Neural progenitor cell (in vitro differentiated cells): Measurements from ENCODE around the gene POLN. TPM values are rescaled to one million over a fixed set of nuclear protein-coding genes. Genes with fewer than 3 reads are reported as not detected.

Source experiments
- DNase-seq: peaks from one replicate; pipeline ENCODE4 v3.0.0-alpha.2; 2016; ENCODE audit warnings: low spot score
- H2AFZ ChIP-seq: fragments of 200-600 bp; sonication (generic); replicated peaks from 2 replicates; pipeline ENCODE4 v1.6.1; 2016; ENCODE audit warnings: antibody characterized with exemption
- H3F3A ChIP-seq: fragments of 200-600 bp; sonication (generic); 2 replicates; pipeline ENCODE4 v1.6.1; 2016; ENCODE audit warnings: antibody characterized with exemption, low read depth
- H3K27ac ChIP-seq: fragments of 200-600 bp; sonication (generic); 2 replicates; pipeline ENCODE4 v1.5.1; 2016; ENCODE audit warnings: mild to moderate bottlenecking
- H3K27me3 ChIP-seq: fragments of 200-600 bp; sonication (generic); 2 replicates; pipeline ENCODE4 v1.6.1; 2016; ENCODE audit warnings: mild to moderate bottlenecking, moderate library complexity
- H3K36me3 ChIP-seq: fragments of 200-600 bp; sonication (generic); 2 replicates; pipeline ENCODE4 v1.5.1; 2016
- H3K4me1 ChIP-seq: fragments of 200-600 bp; sonication (generic); 2 replicates; pipeline ENCODE4 v1.6.1; 2016; ENCODE audit warnings: mixed run types
- H3K4me2 ChIP-seq: fragments of 200-600 bp; sonication (generic); 2 replicates; pipeline ENCODE4 v1.6.1; 2016
- H3K4me3 ChIP-seq: fragments of 200-600 bp; sonication (generic); 2 replicates; pipeline ENCODE4 v1.5.1; 2016
- H3K79me2 ChIP-seq: fragments of 200-600 bp; sonication (generic); 2 replicates; pipeline ENCODE4 v1.6.1; 2016; ENCODE audit warnings: low read depth
- H3K9ac ChIP-seq: fragments of 200-600 bp; sonication (generic); 2 replicates; pipeline ENCODE4 v1.6.1; 2016
- H3K9me3 ChIP-seq: fragments of 200-600 bp; sonication (generic); 2 replicates; pipeline ENCODE4 v1.5.1; 2016; ENCODE audit warnings: low read depth
- H4K20me1 ChIP-seq: fragments of 200-600 bp; sonication (generic); 2 replicates; pipeline ENCODE4 v1.6.1; 2016; ENCODE audit warnings: low read depth
- H3K27ac Mint-ChIP-seq: 3 replicates; pipeline ENCODE4 v1.8.0; 2021; ENCODE audit warnings: mixed read lengths
- H3K27me3 Mint-ChIP-seq: 2 replicates; pipeline ENCODE4 v1.8.0; 2022; ENCODE audit warnings: low read depth, mild to moderate bottlenecking, inconsistent platforms, moderate library complexity, mixed read lengths; ENCODE audit not compliant: insufficient read depth
- H3K36me3 Mint-ChIP-seq: 3 replicates; pipeline ENCODE4 v1.8.0; 2021; ENCODE audit warnings: mixed read lengths
- H3K4me1 Mint-ChIP-seq: 3 replicates; pipeline ENCODE4 v1.8.0; 2021; ENCODE audit warnings: mixed read lengths
- H3K4me3 Mint-ChIP-seq: 3 replicates; pipeline ENCODE4 v1.8.0; 2021; ENCODE audit warnings: mild to moderate bottlenecking, moderate library complexity, mixed read lengths
- H3K9me3 Mint-ChIP-seq: 3 replicates; pipeline ENCODE4 v1.8.0; 2020; ENCODE audit warnings: mixed read lengths
- CTCF ChIP-seq: fragments of 200-600 bp; sonication (generic); IDR thresholded peaks from 2 replicates; pipeline ENCODE4 v1.5.1; 2017; ENCODE audit warnings: antibody characterized with exemption, mild to moderate bottlenecking
- EZH2 ChIP-seq: fragments of 200-600 bp; sonication (generic); IDR thresholded peaks from 2 replicates; pipeline ENCODE4 v1.6.1; 2017; ENCODE audit warnings: antibody characterized with exemption, mild to moderate bottlenecking, moderate library complexity
- EZH2phosphoT487 ChIP-seq: fragments of 200-600 bp; sonication (generic); IDR thresholded peaks from 2 replicates; pipeline ENCODE4 v1.6.1; 2017; ENCODE audit warnings: antibody characterized with exemption
- total RNA-seq: library from RNA; depleted of rRNA; stranded (reverse); fragments of >200 nt; gene quantifications from 2 replicates; pipeline ENCODE4 v1.2.3, GENCODE V29; 2015; ENCODE audit warnings: low replicate concordance

POLN gene
- total RNA-seq, 1 donor from 2014 or later: 1.7 TPM

GRCh38 chr4:2041239-2042130 lies 200.4 kb downstream of the POLN start:
- peak overlapping the region; percentile 90 for H3K4me3 Mint-ChIP-seq
- H3K4me1 ChIP-seq: peaks cover 5% of the 10 kb centered on the region
- peaks cover 14% of the 10 kb centered on the region for H4K20me1 ChIP-seq
- H3K9ac ChIP-seq: no peak overlapping the region
- H3K27me3 Mint-ChIP-seq: peaks cover 22% of the 10 kb centered on the region
- TF ChIP-seq CTCF (no peak), EZH2phosphoT487 (peak; percentile 44), EZH2 (peak; percentile 43)
- H3K9me3 ChIP-seq: no peaks in the 10 kb centered on the region
- H3K27ac ChIP-seq: no peak overlapping the region
- no peaks in the 10 kb centered on the region for H3K9me3 Mint-ChIP-seq
- H3K4me2 ChIP-seq: peak overlapping the region; percentile 86
- DNase-seq: peak; percentile 98
- peaks cover 69% of the 10 kb centered on the region for H3K27me3 ChIP-seq
- peaks cover 7% of the 10 kb centered on the region for H3F3A ChIP-seq
- H3K36me3 ChIP-seq: no peaks in the 10 kb centered on the region
- peaks cover 6% of the 10 kb centered on the region for H3K4me1 Mint-ChIP-seq
- H3K27ac Mint-ChIP-seq: no peak overlapping the region
- H3K4me3 ChIP-seq: peak overlapping the region; percentile 83
- H3K79me2 ChIP-seq: no peaks in the 10 kb centered on the region
- peaks cover 2% of the 10 kb centered on the region for H3K36me3 Mint-ChIP-seq
- H2AFZ ChIP-seq: peak overlapping the region; percentile 7

DNA sequence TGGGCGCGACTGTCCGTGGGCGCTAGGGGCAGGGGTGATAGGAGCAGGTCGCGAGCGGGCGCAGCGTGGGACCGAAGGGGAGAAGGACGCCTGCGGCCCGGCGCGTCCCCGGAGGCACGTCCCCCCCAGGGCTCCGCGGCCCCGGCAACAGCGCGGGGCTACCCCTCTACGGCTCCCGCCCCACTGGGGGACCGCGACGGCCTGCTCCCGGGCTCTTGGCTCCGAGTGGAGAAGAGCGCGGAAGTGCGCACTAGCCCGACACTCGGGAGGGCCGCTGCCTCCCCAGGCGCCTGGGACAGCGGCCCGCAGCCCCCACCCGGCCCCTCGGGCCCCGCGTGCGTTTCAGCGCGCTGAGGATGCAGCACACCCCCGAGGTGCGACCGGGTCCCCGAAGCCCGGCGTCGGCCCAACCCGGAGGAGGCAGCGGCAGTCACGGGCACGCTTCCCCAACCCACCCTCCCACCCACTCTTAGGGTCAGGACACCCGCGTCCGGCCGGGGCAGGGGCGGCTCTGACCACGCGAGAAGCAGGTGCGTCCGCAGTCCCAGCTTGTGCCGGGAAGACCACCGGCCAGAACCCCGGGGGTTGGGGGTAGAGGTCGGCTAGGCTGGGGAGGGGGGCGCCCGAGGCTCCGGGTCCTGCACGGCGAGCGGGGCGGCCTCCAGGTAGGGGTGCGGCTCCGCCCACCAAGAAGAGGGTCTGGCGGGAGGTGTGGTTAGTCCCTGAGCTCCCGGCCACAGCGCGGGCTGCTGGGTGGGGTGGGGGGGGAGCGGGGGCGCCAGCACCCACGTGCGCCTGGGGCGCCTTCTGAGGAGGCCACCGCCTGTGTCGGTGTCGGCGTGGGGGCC lies 201.3 kb downstream of the POLN start:
- Histone ChIP-seq H2AFZ (peak overlapping the region; percentile 7), H3K79me2 (no peaks in the 10 kb centered on the region), H3K36me3 (no peaks in the 10 kb centered on the region), H3K9ac (no peak overlapping the region), H3K4me3 (peak overlapping the region; percentile 83), H3F3A (peaks cover 7% of the 10 kb centered on the region), H3K4me1 (peaks cover 5% of the 10 kb centered on the region), H4K20me1 (peaks cover 14% of the 10 kb centered on the region), H3K27ac (no peak overlapping the region), H3K27me3 (peaks cover 77% of the 10 kb centered on the region), H3K4me2 (peak overlapping the region; percentile 86), H3K9me3 (no peaks in the 10 kb centered on the region)
- TF ChIP-seq EZH2 (peak; percentile 88), EZH2phosphoT487 (peak; percentile 92), CTCF (no peak)
- Mint-ChIP-seq H3K9me3 (no peaks in the 10 kb centered on the region), H3K4me3 (peak overlapping the region; percentile 75), H3K4me1 (peaks cover 6% of the 10 kb centered on the region), H3K27ac (no peak overlapping the region), H3K36me3 (peaks cover 2% of the 10 kb centered on the region), H3K27me3 (peaks cover 20% of the 10 kb centered on the region)
- DNase-seq: peak; percentile 50

DNA sequence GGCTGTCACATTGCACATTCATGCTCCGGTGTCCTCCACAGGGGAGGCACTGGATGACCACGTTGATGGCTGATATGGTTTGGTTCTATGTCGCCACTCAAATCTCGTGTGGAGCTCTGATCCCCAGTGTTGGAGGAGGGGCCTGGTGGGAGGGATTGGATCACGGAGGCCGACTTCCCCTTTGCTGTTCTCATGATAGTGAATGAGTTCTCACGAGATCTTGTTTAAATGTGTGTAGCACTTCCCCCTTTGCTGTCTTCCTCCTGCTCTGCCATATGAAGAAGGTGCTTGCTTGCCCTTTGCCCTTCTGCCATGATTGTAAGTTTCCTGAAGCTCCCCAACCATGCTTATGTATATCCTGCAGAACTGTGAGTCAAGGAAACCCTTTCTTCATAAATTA lies 205.1 kb downstream of the POLN start:
- Mint-ChIP-seq H3K9me3 (peaks cover 8% of the 10 kb centered on the region), H3K27ac (no peak overlapping the region), H3K36me3 (no peaks in the 10 kb centered on the region), H3K4me1 (peaks cover 3% of the 10 kb centered on the region), H3K27me3 (peaks cover 24% of the 10 kb centered on the region), H3K4me3 (no peak overlapping the region)
- Histone ChIP-seq H3F3A (peaks cover 7% of the 10 kb centered on the region), H3K9ac (no peak overlapping the region), H3K4me2 (no peak overlapping the region), H3K79me2 (no peaks in the 10 kb centered on the region), H3K4me3 (no peak overlapping the region), H3K9me3 (no peaks in the 10 kb centered on the region), H2AFZ (no peak overlapping the region), H3K27me3 (peaks cover 90% of the 10 kb centered on the region), H3K27ac (no peak overlapping the region), H4K20me1 (no peaks in the 10 kb centered on the region), H3K4me1 (peaks cover 5% of the 10 kb centered on the region), H3K36me3 (no peaks in the 10 kb centered on the region)
- no peak for DNase-seq
- TF ChIP-seq EZH2: no peak
- no peak for TF ChIP-seq EZH2phosphoT487
- TF ChIP-seq CTCF: no peak
